T-helper 17 cell (primary cell): ENCODE data around the gene CCER1. TPM values are rescaled to one million over a fixed set of nuclear protein-coding genes. Genes with fewer than 3 reads are reported as not detected.
"Not testable (repeated sequence)": the region's sequence is repeated elsewhere in the genome, so short reads cannot be mapped to it uniquely, and the experiment has no call there.

ENCODE experiments used
- ATAC-seq: fragments of 150-1000 bp; cut with Tn5 transposase; 2 replicates; pipeline ENCODE4 v1.10.0; 2021; ENCODE audit warnings: mild to moderate bottlenecking, moderate library complexity
- DNase-seq, 3 donors: peaks; one replicate each; pipeline versions ENCODE4 v3.0.0 to v3.0.0-alpha.2; 2020 to 2021
- H3K9me3 ChIP-seq: one replicate; pipeline ENCODE4 v1.7.0; 2013; ENCODE audit warnings: low read length, mild to moderate bottlenecking; ENCODE audit not compliant: control insufficient read depth, poor library complexity, severe bottlenecking
- H3K27ac Mint-ChIP-seq: one replicate; pipeline ENCODE4 v1.8.0; 2022; ENCODE audit warnings: mild to moderate bottlenecking, moderate library complexity, mixed read lengths
- H3K27me3 Mint-ChIP-seq: one replicate; pipeline ENCODE4 v1.8.0; 2022; ENCODE audit warnings: mixed read lengths
- H3K36me3 Mint-ChIP-seq: one replicate; pipeline ENCODE4 v1.8.0; 2022; ENCODE audit warnings: low read depth, mixed read lengths
- H3K4me1 Mint-ChIP-seq: one replicate; pipeline ENCODE4 v1.8.0; 2022; ENCODE audit warnings: mild to moderate bottlenecking, mixed read lengths
- H3K4me3 Mint-ChIP-seq: one replicate; pipeline ENCODE4 v1.8.0; 2022; ENCODE audit warnings: mild to moderate bottlenecking, moderate library complexity, mixed read lengths
- total RNA-seq, 4 donors: library from RNA in 2 of 4; stranded (reverse) in 2 of 4; gene quantifications; one replicate each; pipeline ENCODE4 v1.2.3 and lab custom pipeline; 2022 to 2026

CCER1 gene
- total RNA-seq (not detected), total RNA-seq (lab: John Stamatoyannopoulos, UW) (0 reads per million in 2 donors)

GRCh38 chr12:90954921-90955320, at the start of gene CCER1:
Gene CCER1, minus strand, starts transcription at chr12:90955176. Its CDS starts 434 bp downstream, at chr12:90954742.
- H3K9me3 ChIP-seq: no peaks in the 10 kb centered on the region
- Mint-ChIP-seq H3K36me3 (no peaks in the 10 kb centered on the region), H3K4me1 (peaks cover 3% of the 10 kb centered on the region), H3K4me3 (no peak within 1 kb of the TSS), H3K27ac (no peak within 1 kb of the TSS), H3K27me3 (peaks cover 11% of the 10 kb centered on the region)
- ATAC-seq (no peak), DNase-seq (no peak)

- ATAC-seq (no peak), DNase-seq (no peak)
- H3K27ac Mint-ChIP-seq: no peak overlapping the region
- H3K9me3 ChIP-seq: no peaks in the 10 kb centered on the region
- H3K27me3 Mint-ChIP-seq: peaks cover 5% of the 10 kb centered on the region
- no peaks in the 10 kb centered on the region for H3K36me3 Mint-ChIP-seq
- H3K4me1 Mint-ChIP-seq: no peaks in the 10 kb centered on the region
- H3K4me3 Mint-ChIP-seq: no peak overlapping the region
Measured at GRCh38 chr12:91003737-91004136, 48.8 kb upstream of the CCER1 start.

- Mint-ChIP-seq H3K4me1 (no peaks in the 10 kb centered on the region), H3K27ac (no peak overlapping the region), H3K27me3 (peaks cover 5% of the 10 kb centered on the region), H3K36me3 (no peaks in the 10 kb centered on the region), H3K4me3 (no peak overlapping the region)
- DNase-seq (no peak), ATAC-seq (no peak)
- H3K9me3 ChIP-seq: no peaks in the 10 kb centered on the region
Measured at GRCh38 chr12:91001306-91001705, 46.3 kb upstream of the CCER1 start.

GRCh38 chr12:90999966-91000365, 45.0 kb upstream of the CCER1 start:
- DNase-seq (no peak), ATAC-seq (no peak)
- Mint-ChIP-seq H3K27me3 (peaks cover 5% of the 10 kb centered on the region), H3K27ac (no peak overlapping the region), H3K4me3 (no peak overlapping the region), H3K36me3 (no peaks in the 10 kb centered on the region), H3K4me1 (no peaks in the 10 kb centered on the region)
- H3K9me3 ChIP-seq: no peaks in the 10 kb centered on the region

GRCh38 chr12:90999527-90999926, 44.6 kb upstream of the CCER1 start:
- Mint-ChIP-seq H3K27ac (no peak overlapping the region), H3K27me3 (peaks cover 5% of the 10 kb centered on the region), H3K4me1 (no peaks in the 10 kb centered on the region), H3K36me3 (no peaks in the 10 kb centered on the region), H3K4me3 (no peak overlapping the region)
- DNase-seq: no peak
- no peak for ATAC-seq
- no peaks in the 10 kb centered on the region for H3K9me3 ChIP-seq

- Mint-ChIP-seq H3K27me3 (peaks cover 5% of the 10 kb centered on the region), H3K4me1 (no peaks in the 10 kb centered on the region)
- no peak for ATAC-seq
Measured at GRCh38 chr12:90995010-90995409, 40.0 kb upstream of the CCER1 start.

GRCh38 chr12:90991952-90992465, 37.0 kb upstream of the CCER1 start:
- no peak overlapping the region for H3K27ac Mint-ChIP-seq

More at GRCh38 chr12:90995010-90995409, 40.0 kb upstream of the CCER1 start:
- H3K27ac Mint-ChIP-seq: no peak overlapping the region
- no peaks in the 10 kb centered on the region for H3K36me3 Mint-ChIP-seq
- no peaks in the 10 kb centered on the region for H3K9me3 ChIP-seq
- H3K4me3 Mint-ChIP-seq: no peak overlapping the region
- DNase-seq: no peak

GRCh38 chr12:90990611-90991010, 35.6 kb upstream of the CCER1 start:
- no peak overlapping the region for H3K27ac Mint-ChIP-seq
- H3K27me3 Mint-ChIP-seq: peaks cover 5% of the 10 kb centered on the region
- no peak for DNase-seq
- no peak overlapping the region for H3K4me3 Mint-ChIP-seq
- no peaks in the 10 kb centered on the region for H3K36me3 Mint-ChIP-seq
- no peaks in the 10 kb centered on the region for H3K4me1 Mint-ChIP-seq
- H3K9me3 ChIP-seq: no peaks in the 10 kb centered on the region
- no peak for ATAC-seq

More at GRCh38 chr12:90991952-90992465, 37.0 kb upstream of the CCER1 start:
- Mint-ChIP-seq H3K27me3 (peaks cover 5% of the 10 kb centered on the region), H3K4me3 (no peak overlapping the region), H3K36me3 (no peaks in the 10 kb centered on the region), H3K4me1 (no peaks in the 10 kb centered on the region)
- H3K9me3 ChIP-seq: no peaks in the 10 kb centered on the region
- ATAC-seq (no peak), DNase-seq (no peak)

GRCh38 chr12:90989686-90990111, 34.7 kb upstream of the CCER1 start:
- Mint-ChIP-seq H3K4me3 (no peak overlapping the region), H3K36me3 (no peaks in the 10 kb centered on the region)

GRCh38 chr12:90987520-90987919, 32.5 kb upstream of the CCER1 start:
- Mint-ChIP-seq H3K27ac (no peak overlapping the region), H3K27me3 (peaks cover 16% of the 10 kb centered on the region), H3K4me1 (peaks cover 2% of the 10 kb centered on the region), H3K36me3 (peaks cover 3% of the 10 kb centered on the region), H3K4me3 (no peak overlapping the region)
- no peak for ATAC-seq
- DNase-seq: no peak
- H3K9me3 ChIP-seq: no peaks in the 10 kb centered on the region

More at GRCh38 chr12:90989686-90990111, 34.7 kb upstream of the CCER1 start:
- peaks cover 5% of the 10 kb centered on the region for H3K27me3 Mint-ChIP-seq
- no peak overlapping the region for H3K27ac Mint-ChIP-seq
- DNase-seq: no peak
- no peaks in the 10 kb centered on the region for H3K4me1 Mint-ChIP-seq
- no peaks in the 10 kb centered on the region for H3K9me3 ChIP-seq
- no peak for ATAC-seq

- no peaks in the 10 kb centered on the region for H3K9me3 ChIP-seq
- Mint-ChIP-seq H3K4me3 (no peak overlapping the region), H3K27me3 (peaks cover 16% of the 10 kb centered on the region), H3K4me1 (peaks cover 2% of the 10 kb centered on the region), H3K27ac (no peak overlapping the region), H3K36me3 (peaks cover 3% of the 10 kb centered on the region)
- no peak for ATAC-seq
- DNase-seq: no peak
Measured at GRCh38 chr12:90987101-90987500, 32.1 kb upstream of the CCER1 start.

GRCh38 chr12:90985331-90985730, 30.4 kb upstream of the CCER1 start:
- H3K9me3 ChIP-seq, H3K4me1 Mint-ChIP-seq, H3K4me3 Mint-ChIP-seq, H3K27ac Mint-ChIP-seq, DNase-seq, H3K36me3 Mint-ChIP-seq, ATAC-seq: not testable (repeated sequence)
- peaks cover 16% of the 10 kb centered on the region for H3K27me3 Mint-ChIP-seq

GRCh38 chr12:90984114-90984513, 29.1 kb upstream of the CCER1 start:
- H3K9me3 ChIP-seq: no peaks in the 10 kb centered on the region
- no peak overlapping the region for H3K4me3 Mint-ChIP-seq
- peaks cover 16% of the 10 kb centered on the region for H3K27me3 Mint-ChIP-seq
- peaks cover 2% of the 10 kb centered on the region for H3K4me1 Mint-ChIP-seq
- ATAC-seq (no peak), DNase-seq (no peak)
- no peak overlapping the region for H3K27ac Mint-ChIP-seq
- peaks cover 3% of the 10 kb centered on the region for H3K36me3 Mint-ChIP-seq

GRCh38 chr12:90982170-90982569, 27.2 kb upstream of the CCER1 start:
- H3K27me3 Mint-ChIP-seq: peaks cover 16% of the 10 kb centered on the region
- no peaks in the 10 kb centered on the region for H3K9me3 ChIP-seq
- DNase-seq (no peak), ATAC-seq (no peak)
- peaks cover 2% of the 10 kb centered on the region for H3K4me1 Mint-ChIP-seq
- H3K36me3 Mint-ChIP-seq: peaks cover 3% of the 10 kb centered on the region
- H3K27ac Mint-ChIP-seq: no peak overlapping the region
- no peak overlapping the region for H3K4me3 Mint-ChIP-seq
